MM.1S (cell line): ENCODE results near the gene ENOX1.

Experiments
- CTCF ChIP-seq: fragments of 300-600 bp; sonication (generic); IDR thresholded peaks from 2 replicates; pipeline ENCODE4 v1.5.1; 2016; ENCODE audit warnings: antibody characterized with exemption, low read length, mixed read lengths
- EZH2 ChIP-seq: fragments of 300-600 bp; sonication (generic); optimal IDR thresholded peaks from 2 replicates; pipeline ENCODE3; 2017; ENCODE audit warnings: low read depth, mild to moderate bottlenecking, antibody characterized with exemption, low read length, mixed read lengths

DNA sequence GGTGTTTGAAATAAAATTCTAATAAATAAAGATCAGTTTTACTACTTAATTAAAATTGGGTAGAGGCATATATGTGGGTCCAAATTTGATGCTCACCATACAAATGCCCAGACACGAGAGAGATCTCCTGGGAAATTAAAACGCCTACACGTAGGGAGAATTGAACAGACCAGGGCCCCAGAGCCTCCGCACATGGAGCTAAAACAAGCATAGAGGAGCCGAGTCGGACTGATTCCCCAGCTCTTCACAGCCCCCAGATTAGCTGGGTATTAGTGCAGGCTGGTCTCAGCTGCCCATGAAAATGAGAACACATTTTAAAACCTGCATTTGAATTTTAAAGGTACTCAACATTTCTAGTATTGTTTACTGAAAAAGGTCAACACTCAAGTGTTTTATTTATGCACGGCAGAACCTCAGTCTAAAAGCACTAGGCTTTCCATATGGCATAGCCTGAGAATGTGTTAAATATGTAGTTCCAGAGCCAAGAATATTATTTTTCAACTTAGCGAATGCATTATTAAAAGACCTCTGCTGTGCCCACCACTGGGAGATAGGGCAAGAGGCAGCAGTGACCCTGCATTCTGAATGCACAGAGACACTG lies 344.8 kb downstream of the ENOX1 start:
- TF ChIP-seq CTCF (no peak), EZH2 (no peak)
